Gastroesophageal sphincter (tissue), 3 donors: ENCODE results near the gene MIGA1.

ENCODE experiments used
- CTCF ChIP-seq, 4 experiments: fragments of 200-600 bp in 2 of 4; fragments of 450-650 bp in 2 of 4; sonication (generic) in 1 of 4; IDR thresholded peaks; one replicate each; pipeline ENCODE4 v1.5.1; 2017 to 2019; ENCODE audit warnings: antibody characterized with exemption in 4 of 4, mild to moderate bottlenecking in 2 of 4, moderate library complexity in 2 of 4
- POLR2A ChIP-seq, 2 donors: fragments of 450-650 bp; IDR thresholded peaks; one replicate each; pipeline ENCODE4 v1.6.1; 2017; ENCODE audit warnings: antibody characterized with exemption in 2 of 2, mild to moderate bottlenecking in 2 of 2, moderate library complexity in 1 of 2
- POLR2AphosphoS5 ChIP-seq: sonication (generic); formaldehyde crosslinking; IDR thresholded peaks from one replicate; pipeline ENCODE4 v1.6.1; 2017; ENCODE audit warnings: antibody characterized with exemption

DNA sequence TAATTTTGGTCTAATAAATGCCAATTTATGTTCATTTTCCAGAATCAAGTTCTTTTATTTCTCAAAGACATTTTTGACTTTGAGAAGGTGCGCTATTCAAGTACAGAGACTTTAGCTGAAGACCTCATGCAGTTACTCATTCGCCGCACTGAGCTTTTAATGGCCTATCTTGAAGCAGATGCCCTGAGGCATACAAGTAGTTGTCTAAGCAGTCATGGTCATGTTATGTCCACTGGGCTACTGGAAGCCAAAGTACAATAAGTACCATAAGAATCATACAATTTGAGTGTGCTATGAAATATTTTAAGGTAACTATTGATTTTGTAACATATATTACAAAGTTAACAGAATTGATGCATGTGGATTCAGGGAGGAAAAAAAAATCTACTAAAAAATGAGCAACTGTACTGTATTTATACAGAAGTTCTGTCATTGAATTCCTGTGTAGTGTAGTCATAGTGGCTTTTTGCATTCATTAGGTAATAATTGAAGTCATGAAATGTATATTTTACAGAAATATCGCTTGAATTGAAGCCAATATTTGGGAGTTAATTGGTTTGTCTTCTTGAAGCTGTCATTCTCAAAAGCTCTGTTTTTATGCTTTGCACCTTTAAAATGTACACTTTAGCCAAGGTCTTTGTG lies 95.5 kb downstream of the MIGA1 start:
- no peak for TF ChIP-seq CTCF (IDR thresholded peaks at IDR 0.05)
- TF ChIP-seq POLR2AphosphoS5, result no peak
- no peak for TF ChIP-seq POLR2A (IDR thresholded peaks at IDR 0.05)
